Heart right ventricle (tissue), 16 donors: ENCODE measurements around the gene NEK4. TPM values are rescaled to one million over a fixed set of nuclear protein-coding genes. Genes with fewer than 3 reads are reported as not detected.

Source experiments
- ATAC-seq, 8 donors: fragments of 200-7000 bp; cut with Tn5 transposase; one replicate each; pipeline ENCODE4 v1.9.1; 2020; ENCODE audit warnings: mild to moderate bottlenecking in 8 of 8, moderate library complexity in 8 of 8, moderate number of reproducible peaks in 1 of 8
- DNase-seq, 2 donors: peaks; one replicate each; pipeline ENCODE4 v3.0.0-alpha.2; 2020
- H3K27ac ChIP-seq, 10 donors: fragments of 200-600 bp; sonication (generic) in 2 of 10; one replicate each; pipeline versions ENCODE4 v1.5.0 to v1.8.0; 2020 to 2022; ENCODE audit warnings: mild to moderate bottlenecking in 3 of 10
- H3K27me3 ChIP-seq, 7 donors: fragments of 200-600 bp; one replicate each; pipeline ENCODE4 v1.8.0; 2021 to 2022; ENCODE audit warnings: mild to moderate bottlenecking in 2 of 7
- H3K36me3 ChIP-seq, 9 donors: fragments of 200-600 bp; sonication (generic) in 1 of 9; one replicate each; pipeline versions ENCODE4 v1.5.0 to v1.8.0; 2020 to 2022; ENCODE audit warnings: mild to moderate bottlenecking in 2 of 9
- H3K4me1 ChIP-seq, 9 donors: fragments of 200-600 bp; sonication (generic) in 1 of 9; one replicate each; pipeline versions ENCODE4 v1.5.0 to v1.8.0; 2020 to 2022; ENCODE audit warnings: mild to moderate bottlenecking in 4 of 9
- H3K4me3 ChIP-seq, 10 donors: fragments of 200-600 bp; sonication (generic) in 2 of 10; one replicate each; pipeline versions ENCODE4 v1.5.0 to v1.8.0; 2020 to 2022; ENCODE audit warnings: mild to moderate bottlenecking in 7 of 10, moderate library complexity in 2 of 10
- H3K9me3 ChIP-seq, 11 donors: fragments of 200-600 bp in 10 of 11; sonication (generic) in 2 of 11; one replicate each; pipeline versions ENCODE4 v1.5.0 to v1.8.0; 2013 to 2022; ENCODE audit warnings: mild to moderate bottlenecking in 2 of 11, control low read depth in 1 of 11, moderate library complexity in 1 of 11
- WGBS, 2 donors: extraction: QIAGEN DNeasy Blood & Tissue Kit; methylation state at CpG; one replicate each; pipeline ENCODE4 v1.1.7; 2013; ENCODE audit warnings: inconsistent platforms in 1 of 2; 5-methylcytosine and 5-hydroxymethylcytosine counted together
- intact Hi-C, 10 donors: fragments of 100-400 bp; cut with DNase I; formaldehyde crosslinking; loops; one replicate each; pipeline versions ENCODE4 v1.11.1 to v1.14.2; 2022
- polyA plus RNA-seq, 2 donors: library from polyadenylated mRNA; stranded (reverse); fragments of 200-250 nt; gene quantifications; one replicate each; pipeline ENCODE4 v1.2.3, GENCODE V29; 2013
- total RNA-seq, 10 donors: library from RNA; stranded (reverse); fragmentation: NEBNext Ultra II Directional in 3 of 10; extraction: Animal tissue kit (Norgen Biotek cat#: 25700) in 3 of 10; gene quantifications; one replicate each; pipeline versions ENCODE4 v1.2.1 to v1.2.4, GENCODE V29; 2021 to 2023
- TF ChIP-seq, protein P1 (sequence below), 9 donors: fragments of 200-600 bp; sonication (generic) in 2 of 9; IDR thresholded peaks; one replicate each; pipeline versions ENCODE4 v1.5.0 to v1.8.0; 2021 to 2022; ENCODE audit warnings: antibody characterized with exemption in 9 of 9, mild to moderate bottlenecking in 5 of 9, moderate library complexity in 1 of 9
- donor health status: Arrhythmogenic right ventricular cardiomyopathy.
- donor health status: ischemic (EF 13 %, LVEDD 7.1; RV severe dilation, severe dysfunction).
- donor health status: healthy with polysubstance abuse.
- donor health status: DM: no; HTN: yes; CAD: no.
- donor health status: DM: no; HTN: no; CAD: no.
- donor health status: ischemic (EF 25% LVEDD 6.9; RV normal size, moderate dysfunction).
- donor health status: ischemic (EF 25% LVEDD 5.7; RV mildly dilated, moderate dysfunction).
- donor health status: healthy.
- donor health status: DM: yes; HTN: yes; CAD: no.
- donor health status: Ischemic cardiomyopathy.
- donor health status: ischemic (EF 35%, LVEDD 5.7; RV mildly dilated, moderate dysfunction).
- donor health status: nonischemic (EF 11% LVEDD 7.7; RV severe dilation, severe dysfunction).
- donor health status: DM: yes; HTN: yes; CAD: no.
- donor health status: PGD.
- donor health status: ischemic (EF 29% LVEDD 5.4; RV normal size, mild dysfunction).
- donor health status: nonischemic (EF 23%, LVEDD 6.1; RV moderate dilation, normal function).

Gene NEK4
- total and polyA plus RNA-seq, 12 donors, result 4.6 to 21.4 (median 16.0) TPM

DNA sequence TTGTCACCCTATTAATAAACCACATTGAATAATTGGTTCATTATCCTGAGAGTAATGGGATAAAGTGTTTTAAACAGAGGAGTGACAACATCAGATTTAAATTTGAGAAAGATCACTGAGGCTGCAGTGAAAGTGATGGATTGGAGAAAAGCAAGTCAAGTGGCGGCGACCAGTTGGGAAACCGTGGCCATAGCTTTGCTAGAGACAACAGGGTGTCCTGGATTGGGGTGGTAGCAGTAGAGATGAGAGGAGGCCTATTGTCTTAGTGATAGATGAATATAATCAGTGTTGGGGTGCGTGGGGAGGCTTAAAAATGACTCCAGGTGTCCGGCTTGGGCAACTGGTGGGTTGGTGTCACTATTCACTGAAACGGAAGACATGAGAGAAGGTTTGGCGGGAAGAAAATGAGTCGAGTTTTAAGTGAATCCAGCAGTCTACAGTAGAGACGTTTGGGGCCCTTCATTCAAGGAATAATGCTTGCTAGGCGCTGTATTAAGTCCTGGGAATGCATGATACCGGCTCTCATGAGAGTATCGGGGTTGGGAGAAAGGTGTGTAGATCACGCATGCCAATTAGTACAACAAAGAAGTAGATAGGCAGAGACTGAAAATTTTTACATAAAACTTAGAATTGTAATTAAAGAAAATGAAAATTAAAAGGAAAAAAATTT lies 819 bp downstream of the NEK4 start:
- WGBS, 2 donors, result 19% methylated on average over 13 of the region's 13 CpGs
- ATAC-seq (no peak), DNase-seq (no peak)
- Histone ChIP-seq H3K4me1 (peaks cover 0 to 25% (median 14%) of the 10 kb centered on the region in 9 donors), H3K4me3 (peak overlapping the region; percentile 59 to 98 (median 82)), H3K9me3 (no peaks in the 10 kb centered on the region), H3K36me3 (peaks cover 0 to 37% (median 10%) of the 10 kb centered on the region in 9 donors), H3K27me3 (no peaks in the 10 kb centered on the region), H3K27ac (peak overlapping the region in 8 of 10 donors; percentile 78 to 90 (median 86))
- intact Hi-C loops, result loop anchor here in 5 of 10 donors (1.0 to 10.0 kb wide), 7 partner anchors 62 to 305 kb away; partner anchors contain the start of genes STIMATE (in 2 of the 5) and ITIH4 (in 1 of the 5)
- TF ChIP-seq, protein P1, sequence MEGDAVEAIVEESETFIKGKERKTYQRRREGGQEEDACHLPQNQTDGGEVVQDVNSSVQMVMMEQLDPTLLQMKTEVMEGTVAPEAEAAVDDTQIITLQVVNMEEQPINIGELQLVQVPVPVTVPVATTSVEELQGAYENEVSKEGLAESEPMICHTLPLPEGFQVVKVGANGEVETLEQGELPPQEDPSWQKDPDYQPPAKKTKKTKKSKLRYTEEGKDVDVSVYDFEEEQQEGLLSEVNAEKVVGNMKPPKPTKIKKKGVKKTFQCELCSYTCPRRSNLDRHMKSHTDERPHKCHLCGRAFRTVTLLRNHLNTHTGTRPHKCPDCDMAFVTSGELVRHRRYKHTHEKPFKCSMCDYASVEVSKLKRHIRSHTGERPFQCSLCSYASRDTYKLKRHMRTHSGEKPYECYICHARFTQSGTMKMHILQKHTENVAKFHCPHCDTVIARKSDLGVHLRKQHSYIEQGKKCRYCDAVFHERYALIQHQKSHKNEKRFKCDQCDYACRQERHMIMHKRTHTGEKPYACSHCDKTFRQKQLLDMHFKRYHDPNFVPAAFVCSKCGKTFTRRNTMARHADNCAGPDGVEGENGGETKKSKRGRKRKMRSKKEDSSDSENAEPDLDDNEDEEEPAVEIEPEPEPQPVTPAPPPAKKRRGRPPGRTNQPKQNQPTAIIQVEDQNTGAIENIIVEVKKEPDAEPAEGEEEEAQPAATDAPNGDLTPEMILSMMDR (IDR thresholded peaks at IDR 0.05), result no peak

DNA sequence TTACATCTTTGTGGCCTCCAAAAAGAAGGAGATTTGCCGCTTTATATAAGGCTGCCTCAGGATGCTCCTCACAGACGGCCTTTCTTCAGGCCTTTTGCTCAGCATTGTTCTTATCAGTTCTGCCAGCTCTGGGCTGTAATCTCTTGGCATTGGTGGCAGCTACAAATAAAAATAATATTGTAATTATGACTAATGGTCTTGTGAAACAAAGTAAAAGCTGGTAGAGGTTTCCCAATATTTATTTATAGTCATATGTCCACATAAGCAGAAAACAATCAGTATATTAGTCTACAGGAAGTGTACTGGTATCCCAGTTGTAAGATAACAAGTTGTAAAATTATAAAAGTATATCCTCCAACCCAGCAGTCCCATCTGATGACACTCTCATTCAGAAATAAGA lies 7.3 kb downstream of the NEK4 start:
- TF ChIP-seq, protein P1 (IDR thresholded peaks at IDR 0.05), result no peak
- 69 to 71% methylated on average over 2 of the region's 2 CpGs for WGBS, 2 donors
- ATAC-seq, result peak in 4 of 8 donors; percentile 47 to 89 (median 82)
- intact Hi-C loops, result loop anchor here in 1 of 10 donors (10.0 kb wide), 1 partner anchor 121 kb away; no protein-coding TSS in a partner anchor
- Histone ChIP-seq H3K36me3 (peaks cover 0 to 100% (median 46%) of the 10 kb centered on the region in 9 donors), H3K27ac (peak overlapping the region in 6 of 10 donors; percentile 9 to 77 (median 18)), H3K4me1 (peaks cover 0 to 27% (median 0%) of the 10 kb centered on the region in 9 donors), H3K27me3 (no peaks in the 10 kb centered on the region), H3K9me3 (no peaks in the 10 kb centered on the region), H3K4me3 (no peak overlapping the region)
- DNase-seq, result no peak

DNA sequence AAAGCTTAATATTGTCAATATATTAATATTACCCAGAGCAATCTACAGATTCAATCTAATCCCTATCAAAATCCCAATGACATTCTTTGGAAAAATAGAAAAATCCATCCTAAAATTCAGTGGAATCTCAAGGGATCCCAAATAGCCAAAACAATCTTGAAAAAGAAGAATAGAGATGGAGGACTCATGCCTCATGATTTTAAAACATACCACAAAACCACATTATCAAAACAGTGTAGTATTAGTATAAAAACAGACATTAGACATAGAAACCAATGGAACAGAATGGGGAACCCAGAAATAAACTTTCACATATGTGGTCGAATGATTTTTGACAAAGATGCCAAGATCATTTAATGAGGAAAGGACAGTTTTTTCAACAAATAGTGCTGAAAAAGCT lies 14.6 kb downstream of the NEK4 start:
- WGBS, 2 donors, result 97 to 98% methylated on average over 1 of the region's 1 CpG
- H3K27ac ChIP-seq, result no peak overlapping the region
- H3K36me3 ChIP-seq, result peaks cover 0 to 100% (median 44%) of the 10 kb centered on the region in 9 donors
- H3K9me3 ChIP-seq, result no peaks in the 10 kb centered on the region
- intact Hi-C loops, result no loop called here
- TF ChIP-seq, protein P1 (IDR thresholded peaks at IDR 0.05), result no peak
- H3K27me3 ChIP-seq, result no peaks in the 10 kb centered on the region
- no peak overlapping the region for H3K4me3 ChIP-seq
- DNase-seq (no peak), ATAC-seq (no peak)
- no peaks in the 10 kb centered on the region for H3K4me1 ChIP-seq

DNA sequence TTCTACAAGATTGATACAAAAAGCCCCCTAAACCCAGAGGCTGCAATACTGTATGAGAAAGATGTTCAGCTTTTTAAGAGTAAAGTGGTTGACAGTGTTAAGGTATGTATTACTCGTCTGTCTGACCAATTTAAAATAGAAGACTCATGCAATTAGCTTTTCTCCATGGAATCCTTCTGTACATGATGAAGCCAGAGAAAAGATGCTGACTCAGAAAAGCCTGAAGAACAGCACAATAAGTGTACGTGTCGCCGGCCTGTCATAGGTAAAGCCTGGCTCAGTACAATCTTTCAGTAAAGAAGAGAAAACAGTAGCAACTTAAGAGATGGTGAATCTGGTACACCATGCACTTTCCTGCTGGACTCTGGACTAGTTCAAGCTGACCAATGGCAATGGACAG lies 16.4 kb downstream of the NEK4 start:
- H3K4me3 ChIP-seq, result no peak overlapping the region
- no peaks in the 10 kb centered on the region for H3K4me1 ChIP-seq
- peaks cover 0 to 100% (median 47%) of the 10 kb centered on the region in 9 donors for H3K36me3 ChIP-seq
- no peak overlapping the region for H3K27ac ChIP-seq
- TF ChIP-seq, protein P1 (IDR thresholded peaks at IDR 0.05), result no peak
- intact Hi-C loops, result no loop called here
- H3K27me3 ChIP-seq, result no peaks in the 10 kb centered on the region
- 94 to 96% methylated on average over 4 of the region's 4 CpGs for WGBS, 2 donors
- H3K9me3 ChIP-seq, result no peaks in the 10 kb centered on the region
- ATAC-seq (no peak), DNase-seq (no peak)
